ENCODE measurements around the gene TANC1. TPM values are rescaled to one million over a fixed set of nuclear protein-coding genes. Genes with fewer than 3 reads are reported as not detected.
A peak's percentile ranks its signal among the peaks of the same experiment; 100 is the strongest.

TANC1 gene
- polyA plus RNA-seq, 1 donor (not counting 4 experiments of a cell fraction or from before 2014, with no cell fraction given): 33.5 TPM

DNA sequence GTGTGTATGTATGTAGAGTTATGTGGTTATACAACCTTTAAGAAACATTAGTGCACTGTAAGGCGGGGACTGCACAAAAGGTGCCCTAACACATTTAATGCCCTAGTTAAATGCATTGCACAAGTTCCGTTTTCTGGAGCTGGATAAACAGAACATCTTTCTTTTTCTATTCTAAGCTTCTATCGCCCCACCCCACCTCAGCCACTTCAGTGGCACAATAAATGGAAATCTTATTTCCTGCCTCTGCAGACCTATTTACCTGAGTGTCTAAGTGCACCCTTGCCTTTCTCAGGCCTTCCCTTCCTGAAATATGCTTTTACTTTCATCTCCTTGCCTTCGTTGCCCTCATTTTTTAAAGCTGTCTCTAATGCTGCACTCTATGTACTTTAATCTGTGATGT, 123.5 kb downstream of the TANC1 start:
- H4K20me1 ChIP-seq (ENCODE audit: control insufficient read depth, extremely low read depth, insufficient read depth, low read length): no peaks in the 10 kb centered on the region
- H3K36me3 ChIP-seq (ENCODE audit: control insufficient read depth in 2 of 2, extremely low read depth in 1 of 2, insufficient read depth in 2 of 2, low read length in 2 of 2): peaks cover 0 to 3% of the 10 kb centered on the region in 2 experiments
- peak overlapping the region; percentile 72 for H3K27ac ChIP-seq (ENCODE audit: control insufficient read depth, insufficient read depth, low read length)
- DNase-seq (ENCODE audit: low read depth, low spot score) (no peak), FAIRE-seq (peak; percentile 26)
- no peak for TF ChIP-seq EZH2 (IDR thresholded peaks at IDR 0.05; ENCODE audit: low read length)
- TF ChIP-seq, protein P1, sequence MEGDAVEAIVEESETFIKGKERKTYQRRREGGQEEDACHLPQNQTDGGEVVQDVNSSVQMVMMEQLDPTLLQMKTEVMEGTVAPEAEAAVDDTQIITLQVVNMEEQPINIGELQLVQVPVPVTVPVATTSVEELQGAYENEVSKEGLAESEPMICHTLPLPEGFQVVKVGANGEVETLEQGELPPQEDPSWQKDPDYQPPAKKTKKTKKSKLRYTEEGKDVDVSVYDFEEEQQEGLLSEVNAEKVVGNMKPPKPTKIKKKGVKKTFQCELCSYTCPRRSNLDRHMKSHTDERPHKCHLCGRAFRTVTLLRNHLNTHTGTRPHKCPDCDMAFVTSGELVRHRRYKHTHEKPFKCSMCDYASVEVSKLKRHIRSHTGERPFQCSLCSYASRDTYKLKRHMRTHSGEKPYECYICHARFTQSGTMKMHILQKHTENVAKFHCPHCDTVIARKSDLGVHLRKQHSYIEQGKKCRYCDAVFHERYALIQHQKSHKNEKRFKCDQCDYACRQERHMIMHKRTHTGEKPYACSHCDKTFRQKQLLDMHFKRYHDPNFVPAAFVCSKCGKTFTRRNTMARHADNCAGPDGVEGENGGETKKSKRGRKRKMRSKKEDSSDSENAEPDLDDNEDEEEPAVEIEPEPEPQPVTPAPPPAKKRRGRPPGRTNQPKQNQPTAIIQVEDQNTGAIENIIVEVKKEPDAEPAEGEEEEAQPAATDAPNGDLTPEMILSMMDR (optimal IDR thresholded peaks at IDR 0.05 in 1 of 3, IDR thresholded peaks at IDR 0.05 in 1 of 3, conservative IDR thresholded peaks at IDR 0.05 in 1 of 3; ENCODE audit: extremely low read depth in 1 of 3, insufficient read depth in 2 of 3, low read length in 3 of 3): no peak
- peaks cover 8% of the 10 kb centered on the region for H3K9me3 ChIP-seq (ENCODE audit: control insufficient read depth, low read depth, low read length)
- peak overlapping the region in 2 of 3 experiments; percentile 4 to 36 for H3K4me3 ChIP-seq (ENCODE audit: control insufficient read depth in 2 of 3, extremely low read depth in 1 of 3, insufficient read depth in 2 of 3, low read depth in 1 of 3, low read length in 3 of 3)
- dilution Hi-C loops (cut with MboI; ENCODE audit: extremely low pct_ligation_motif_present, low sequenced_read_pairs): no loop called here
- peak overlapping the region; percentile 72 for H3K4me2 ChIP-seq (ENCODE audit: control insufficient read depth, extremely low read depth, insufficient read depth, low read depth, low read length)
- peaks cover 4% of the 10 kb centered on the region for H3K9me1 ChIP-seq (ENCODE audit: control insufficient read depth, extremely low read depth, insufficient read depth, low read length)
- peaks cover 50% of the 10 kb centered on the region for H3K79me2 ChIP-seq (ENCODE audit: control insufficient read depth, insufficient read depth, low read length)
- no peaks in the 10 kb centered on the region for H3K27me3 ChIP-seq (ENCODE audit: control insufficient read depth, extremely low read depth, insufficient read depth, low read length)
- peak overlapping the region; percentile 11 for H3K9ac ChIP-seq (ENCODE audit: control insufficient read depth, extremely low read depth, insufficient read depth, low read length)
- H2AFZ ChIP-seq (ENCODE audit: control insufficient read depth, low read length): no peak overlapping the region
- peaks cover 59% of the 10 kb centered on the region for H3K4me1 ChIP-seq (ENCODE audit: control insufficient read depth, extremely low read depth, insufficient read depth, low read length)

DNA sequence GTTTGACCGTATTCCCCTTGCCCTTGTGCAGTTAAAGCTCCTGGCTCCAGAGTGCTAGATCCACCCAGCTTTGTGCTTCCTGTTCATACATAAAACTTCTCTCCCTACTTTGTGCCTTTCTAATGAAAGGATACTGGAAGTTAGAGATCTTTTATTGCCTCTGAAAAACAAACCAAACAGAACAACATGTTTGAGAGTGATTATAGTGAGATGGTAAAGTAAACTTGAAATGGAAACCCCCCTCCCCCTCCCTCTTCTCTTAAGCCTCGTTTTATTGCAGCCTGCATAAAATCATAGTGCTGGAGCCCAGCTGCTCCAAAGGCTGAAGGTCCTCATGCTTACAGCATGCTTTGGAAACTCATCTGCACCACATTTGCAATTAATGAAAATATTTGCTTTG, 125.1 kb downstream of the TANC1 start:
- Histone ChIP-seq H3K36me3 (ENCODE audit: control insufficient read depth in 2 of 2, extremely low read depth in 1 of 2, insufficient read depth in 2 of 2, low read length in 2 of 2) (peaks cover 4 to 8% of the 10 kb centered on the region in 2 experiments), H3K27ac (ENCODE audit: control insufficient read depth, insufficient read depth, low read length) (no peak overlapping the region), H3K79me2 (ENCODE audit: control insufficient read depth, insufficient read depth, low read length) (peaks cover 45% of the 10 kb centered on the region), H3K9ac (ENCODE audit: control insufficient read depth, extremely low read depth, insufficient read depth, low read length) (no peak overlapping the region), H4K20me1 (ENCODE audit: control insufficient read depth, extremely low read depth, insufficient read depth, low read length) (no peaks in the 10 kb centered on the region), H3K4me2 (ENCODE audit: control insufficient read depth, extremely low read depth, insufficient read depth, low read depth, low read length) (peak overlapping the region; percentile 25), H2AFZ (ENCODE audit: control insufficient read depth, low read length) (no peak overlapping the region), H3K4me1 (ENCODE audit: control insufficient read depth, extremely low read depth, insufficient read depth, low read length) (peaks cover 72% of the 10 kb centered on the region), H3K4me3 (ENCODE audit: control insufficient read depth in 2 of 3, extremely low read depth in 1 of 3, insufficient read depth in 2 of 3, low read depth in 1 of 3, low read length in 3 of 3) (no peak overlapping the region), H3K9me1 (ENCODE audit: control insufficient read depth, extremely low read depth, insufficient read depth, low read length) (no peaks in the 10 kb centered on the region), H3K27me3 (ENCODE audit: control insufficient read depth, extremely low read depth, insufficient read depth, low read length) (no peaks in the 10 kb centered on the region), H3K9me3 (ENCODE audit: control insufficient read depth, low read depth, low read length) (peaks cover 8% of the 10 kb centered on the region)
- no peak for TF ChIP-seq EZH2 (IDR thresholded peaks at IDR 0.05; ENCODE audit: low read length)
- TF ChIP-seq, protein P1 (optimal IDR thresholded peaks at IDR 0.05 in 1 of 3, IDR thresholded peaks at IDR 0.05 in 1 of 3, conservative IDR thresholded peaks at IDR 0.05 in 1 of 3; ENCODE audit: extremely low read depth in 1 of 3, insufficient read depth in 2 of 3, low read length in 3 of 3): no peak
- dilution Hi-C loops (cut with MboI; ENCODE audit: extremely low pct_ligation_motif_present, low sequenced_read_pairs): no loop called here
- FAIRE-seq: peak; percentile 56
- DNase-seq (ENCODE audit: low read depth, low spot score): no peak
